Hippocampal formation (tissue), 2 donors: Measurements from ENCODE around the gene ADSL.

Source experiments
- DNase-seq, 2 donors: peaks; one replicate each; lab custom pipeline; 2025; lab: John Stamatoyannopoulos, UW

The ADSL gene

DNA sequence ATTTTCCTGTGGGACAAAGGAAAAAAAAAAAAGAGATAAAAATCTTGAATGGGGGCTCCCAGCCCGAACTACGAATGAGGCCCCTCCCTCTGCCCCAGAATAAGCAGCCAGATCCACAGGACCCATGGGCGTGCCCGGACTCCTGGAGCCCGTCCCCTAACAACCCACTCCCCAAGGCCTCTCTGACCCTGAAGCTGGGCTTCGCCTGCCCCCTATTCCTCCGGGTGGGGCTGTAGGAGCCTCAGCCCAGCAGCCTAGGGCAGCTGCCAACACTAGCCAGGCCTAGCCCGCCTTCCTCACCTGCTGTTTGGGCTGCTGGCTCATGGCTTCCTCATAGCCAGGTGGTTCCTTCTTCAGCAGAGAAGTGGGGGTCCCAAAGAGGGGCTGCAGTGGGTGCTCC lies 70.7 kb downstream of the ADSL start:
- DNase-seq = no peak

DNA sequence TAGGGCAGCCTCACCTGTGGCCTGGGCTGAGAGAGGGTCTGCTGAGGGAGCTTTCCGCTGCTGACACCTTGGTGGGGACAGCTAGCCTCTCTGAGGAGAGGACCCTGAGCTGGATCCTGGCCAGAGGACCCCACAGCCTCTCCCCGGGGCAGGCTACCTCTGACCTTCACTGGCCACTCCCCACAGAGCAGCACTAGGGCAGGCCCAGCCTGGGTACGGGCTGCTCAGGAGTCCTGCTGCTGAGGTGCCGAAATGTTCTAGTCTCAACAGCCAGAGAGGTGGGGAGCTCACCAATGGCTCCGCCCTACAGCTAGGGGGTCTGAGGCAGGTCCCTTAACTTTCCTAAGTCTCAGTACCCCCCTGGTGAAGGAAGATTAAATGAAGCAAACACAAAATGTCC lies 71.6 kb downstream of the ADSL start:
- no peak for DNase-seq

DNA sequence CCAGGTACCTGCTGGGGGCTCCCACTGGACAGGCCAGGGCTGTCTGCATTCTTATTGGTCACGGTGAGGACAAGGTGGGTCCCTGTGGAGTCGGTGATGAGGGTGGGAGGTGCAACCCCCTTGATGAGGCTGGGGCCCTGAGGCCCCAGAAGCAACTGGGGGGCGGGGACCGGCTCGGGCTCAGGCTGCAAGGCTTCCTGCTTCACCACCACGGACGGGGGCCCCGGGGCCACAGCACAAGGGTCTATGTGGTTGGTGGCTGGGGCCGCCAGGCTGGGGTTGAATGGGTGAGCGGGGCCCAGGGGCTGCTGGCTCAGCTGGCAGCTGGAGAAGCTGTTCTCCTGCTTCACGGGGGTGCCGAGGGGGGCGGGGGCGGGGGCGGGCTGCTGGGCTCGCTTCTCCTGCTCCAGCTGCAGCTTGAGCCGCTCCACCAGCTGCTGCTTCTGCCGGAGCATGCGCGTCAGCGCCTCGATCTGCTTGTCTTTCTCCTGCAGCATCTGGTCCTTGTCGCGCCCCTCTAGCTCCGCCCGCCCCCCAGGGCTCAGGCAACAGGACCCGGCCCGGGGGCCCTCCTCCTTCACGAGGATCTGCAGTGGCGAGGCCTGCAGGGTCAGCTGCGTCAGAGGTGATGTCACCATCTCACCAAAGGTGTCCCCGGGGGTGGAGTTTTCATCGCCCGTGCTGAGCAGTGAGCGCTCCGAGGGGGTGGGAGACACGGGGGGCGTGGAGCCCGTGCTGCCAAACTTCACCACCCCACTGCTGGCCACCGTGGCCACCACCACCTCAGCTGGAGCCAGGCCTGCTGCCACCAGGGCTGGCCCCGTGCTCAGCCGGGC lies 72.3 kb downstream of the ADSL start:
- DNase-seq = peak in 1 of 2 donors; percentile 23

DNA sequence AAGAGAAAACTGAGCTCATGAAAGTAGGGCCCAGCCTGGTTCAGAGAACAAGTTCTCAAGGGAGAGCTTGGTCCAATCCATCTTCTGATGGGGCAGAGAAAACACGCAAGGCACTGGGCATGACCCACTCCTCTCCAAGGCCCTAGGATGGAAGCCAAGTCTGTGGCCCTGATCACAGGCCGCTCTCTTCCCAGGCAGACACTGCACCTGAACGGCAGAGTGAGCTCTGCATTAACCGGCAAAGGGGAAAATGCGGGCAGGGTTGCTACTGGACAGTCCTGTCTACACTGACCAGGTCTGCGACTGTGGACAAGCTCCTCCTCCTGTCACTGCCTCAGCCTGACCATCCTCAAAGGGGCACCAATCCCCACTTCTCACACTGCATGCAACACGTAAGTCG lies 73.4 kb downstream of the ADSL start:
- no peak for DNase-seq

DNA sequence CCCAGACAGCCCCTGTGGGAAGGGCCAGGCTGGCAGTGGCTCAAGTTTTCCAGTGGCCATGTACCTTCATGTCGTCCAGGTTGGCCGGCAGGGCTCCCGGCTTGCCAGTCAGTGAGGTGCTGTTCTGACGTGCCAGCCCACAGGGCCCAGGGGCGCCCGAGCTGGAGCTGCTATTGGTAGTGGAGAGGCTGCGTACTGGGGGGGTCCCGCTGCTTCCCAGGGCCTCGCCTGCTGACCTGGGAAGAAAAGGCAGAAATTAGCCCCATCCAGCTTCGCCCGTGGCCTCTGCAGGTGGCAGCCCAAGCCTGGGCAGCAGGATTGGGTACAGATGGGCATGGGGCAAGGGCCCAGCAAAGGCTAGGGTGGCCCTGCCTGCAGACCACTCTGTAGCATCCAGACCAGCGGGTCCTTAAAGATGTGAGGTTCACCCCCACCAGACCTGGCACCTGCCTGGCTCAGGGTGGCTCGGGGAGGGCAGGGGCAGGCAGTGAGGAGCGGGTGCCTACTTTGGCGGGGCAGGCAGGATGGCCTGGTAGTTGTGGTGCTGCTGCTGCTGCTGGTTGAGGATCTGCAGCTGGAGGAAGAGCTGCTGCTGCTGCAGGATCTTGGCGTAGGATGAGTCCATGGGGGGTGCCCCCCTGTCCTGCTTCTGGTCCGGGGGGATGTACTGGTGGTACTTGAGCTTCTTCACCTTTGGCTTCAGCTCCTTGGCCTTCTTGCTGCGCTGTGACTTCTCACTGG lies 74.2 kb downstream of the ADSL start:
- no peak for DNase-seq

DNA sequence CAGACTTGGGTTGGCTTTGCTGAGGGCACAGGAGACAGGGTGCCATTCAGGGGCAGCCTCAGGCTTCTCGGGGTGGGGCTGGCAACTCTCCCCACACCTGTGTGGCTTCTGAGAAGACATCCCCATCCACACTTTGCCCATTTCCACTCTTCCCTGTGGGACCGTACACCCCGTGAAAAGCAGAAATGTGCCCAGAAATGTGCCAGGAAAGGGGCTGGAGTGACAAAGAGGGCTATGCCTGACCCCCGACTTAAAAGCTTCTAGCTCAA lies 74.7 kb downstream of the ADSL start:
- DNase-seq = no peak

DNA sequence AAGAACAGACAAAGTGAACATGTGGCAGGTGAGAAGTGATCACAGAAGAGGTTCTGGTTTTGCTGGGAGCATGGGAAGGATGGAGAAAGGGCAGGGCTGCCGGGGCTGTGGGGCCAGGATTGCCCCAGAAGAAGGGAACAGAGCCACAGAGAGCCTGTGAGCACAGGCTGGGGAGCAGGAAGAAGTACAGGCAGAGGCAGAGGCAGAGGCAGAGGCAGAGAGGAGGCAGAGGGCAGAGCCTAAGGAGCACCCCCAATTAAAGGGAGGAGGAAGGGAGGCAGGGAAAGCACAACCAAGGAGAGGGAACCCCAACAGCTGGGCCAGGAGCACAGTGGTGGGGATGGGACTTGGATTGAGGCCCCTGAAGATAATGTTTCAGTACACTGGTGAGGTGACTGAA lies 75.6 kb downstream of the ADSL start:
- no peak for DNase-seq

DNA sequence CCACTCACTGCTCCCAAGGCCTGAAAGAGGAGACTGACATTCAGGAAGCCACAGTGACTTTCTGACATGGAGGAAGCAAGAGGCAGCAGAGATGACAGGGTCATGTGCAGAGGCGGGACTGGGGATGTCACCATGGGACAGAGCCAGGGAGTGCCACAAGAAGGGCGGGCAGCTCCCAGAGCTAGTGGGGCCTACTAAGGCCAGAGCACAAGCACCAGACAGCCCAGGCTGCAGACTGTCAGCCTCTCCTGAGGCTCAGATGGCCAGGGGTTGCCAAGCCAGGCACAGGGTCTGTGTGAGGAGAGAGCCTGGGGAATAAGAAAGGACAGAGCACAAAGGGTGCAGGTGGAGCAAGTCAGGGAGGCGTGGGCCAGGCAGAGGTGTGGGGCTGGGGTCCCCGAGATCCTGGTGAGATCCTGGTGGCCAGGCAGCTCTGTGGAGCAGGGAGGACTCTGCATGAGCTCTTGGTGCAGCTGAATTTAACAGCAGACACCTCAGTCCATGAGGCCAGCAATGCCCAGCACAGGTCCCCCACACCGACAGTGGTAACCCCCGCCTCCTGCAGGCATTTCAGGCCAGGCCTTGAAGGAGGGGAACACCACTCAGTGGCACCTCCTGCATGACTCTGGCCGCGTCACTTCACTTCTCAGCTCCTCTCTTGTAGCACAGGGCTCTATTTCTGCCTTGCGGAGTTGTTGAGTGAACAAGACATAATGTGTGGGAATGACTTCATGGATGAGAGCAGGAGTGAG lies 76.4 kb downstream of the ADSL start:
- no peak for DNase-seq

DNA sequence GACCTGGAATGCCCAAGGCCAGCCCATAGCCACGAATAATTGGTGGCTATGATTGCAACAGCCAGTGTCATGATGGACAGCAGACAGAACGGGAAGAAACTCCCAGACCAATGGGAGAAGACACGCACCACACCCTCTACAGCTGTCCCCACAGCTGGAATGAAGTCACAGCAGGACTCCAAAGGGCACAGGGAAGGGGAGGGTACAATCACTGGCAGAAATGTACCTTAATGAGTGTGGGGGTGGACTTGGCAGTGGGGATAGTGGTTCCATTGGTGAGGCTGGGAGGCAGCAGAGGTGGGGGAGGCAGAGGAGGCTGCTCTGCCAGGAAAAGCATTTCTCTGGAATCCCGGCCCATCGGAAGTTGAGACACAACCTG lies 77.0 kb downstream of the ADSL start:
- DNase-seq = no peak

DNA sequence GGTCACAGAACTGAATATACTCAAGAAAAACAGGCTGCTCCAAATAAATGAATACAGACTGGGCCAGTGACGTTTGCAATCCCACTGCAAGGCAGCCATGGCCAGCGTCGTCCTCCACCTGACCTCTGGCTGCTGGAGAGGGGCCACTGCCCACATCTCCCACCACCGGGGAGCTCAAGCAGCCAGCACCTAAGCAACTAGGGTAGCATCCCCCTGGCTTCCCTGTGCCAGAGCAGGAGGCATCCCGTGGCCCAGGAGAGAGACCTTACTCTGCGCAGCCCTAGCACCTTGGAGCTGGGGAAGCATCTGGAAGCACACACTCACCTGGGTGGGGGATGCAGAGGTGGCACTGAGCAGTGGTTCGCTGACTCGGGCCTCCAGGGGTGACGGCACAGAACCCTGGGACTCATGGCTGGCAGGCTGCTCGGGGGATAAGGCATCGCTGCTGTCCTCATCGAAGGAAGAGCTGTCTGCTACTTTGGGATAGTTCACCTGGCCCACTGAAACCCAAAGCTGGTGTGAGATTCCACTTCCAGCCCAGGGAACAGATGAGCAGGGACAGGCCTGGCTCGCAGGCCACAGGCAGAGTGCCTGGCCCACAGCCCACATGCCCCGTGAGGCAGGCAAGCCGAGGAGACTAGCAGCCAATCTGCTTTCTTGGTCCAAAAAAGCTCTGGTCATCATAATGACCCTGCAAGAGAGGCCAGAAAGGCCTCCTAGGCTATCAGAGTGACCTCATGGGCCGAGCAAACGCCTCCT lies 77.8 kb downstream of the ADSL start:
- DNase-seq = no peak

DNA sequence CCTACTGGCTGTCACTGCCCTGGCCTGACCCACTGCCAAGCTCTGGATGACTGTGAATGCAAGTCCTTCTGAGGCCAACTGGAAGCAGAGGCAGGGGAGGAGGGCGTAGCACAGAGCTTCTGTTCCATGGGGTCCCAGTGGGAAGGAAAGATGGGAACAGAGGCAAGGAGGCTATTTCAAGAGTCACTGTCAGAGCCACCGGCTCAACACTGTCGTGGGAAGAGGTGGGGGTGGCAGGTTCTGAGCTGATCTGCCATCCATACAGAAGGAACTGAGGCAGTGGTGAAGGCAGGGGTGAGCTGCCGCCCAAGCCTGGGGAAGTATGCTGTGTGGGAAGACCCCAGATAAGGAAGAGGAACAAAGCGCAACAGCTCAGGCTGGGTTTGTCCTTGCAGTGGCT lies 78.8 kb downstream of the ADSL start:
- DNase-seq = no peak

DNA sequence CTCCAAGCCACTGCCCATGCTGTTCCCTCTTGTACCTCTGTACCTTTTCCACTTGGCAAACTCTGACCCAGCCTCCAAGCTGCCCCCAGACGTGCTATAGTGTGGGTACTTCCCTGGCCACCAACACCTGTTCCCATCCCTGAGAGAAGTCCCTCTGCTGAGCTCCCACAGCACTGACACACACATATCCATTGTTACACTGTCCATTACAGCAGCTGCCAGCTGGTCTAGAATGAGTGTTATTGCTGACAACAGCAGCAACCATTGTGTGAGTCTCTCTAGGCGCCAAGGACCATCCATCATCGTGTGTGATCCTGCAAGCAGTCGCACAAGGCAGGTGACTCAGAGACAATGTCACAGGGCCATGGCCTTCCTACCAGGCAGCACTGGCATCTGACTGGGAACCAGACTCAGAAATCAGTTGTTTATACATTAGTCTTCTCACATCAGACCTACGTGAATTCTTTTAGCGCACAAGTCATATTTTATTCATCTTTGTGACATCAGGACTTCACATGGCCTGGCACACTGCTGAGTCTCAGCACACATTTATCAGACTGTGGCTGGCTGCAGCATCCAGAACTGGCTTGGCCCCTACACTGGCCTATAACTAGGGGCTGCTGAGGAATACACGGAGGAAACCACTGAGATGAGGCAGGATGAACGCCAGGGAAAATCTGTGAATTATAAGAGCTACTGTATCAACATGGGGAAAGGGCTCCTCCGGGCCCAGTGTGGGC lies 80.5 kb downstream of the ADSL start:
- peak; percentile 75 to 88 for DNase-seq

DNA sequence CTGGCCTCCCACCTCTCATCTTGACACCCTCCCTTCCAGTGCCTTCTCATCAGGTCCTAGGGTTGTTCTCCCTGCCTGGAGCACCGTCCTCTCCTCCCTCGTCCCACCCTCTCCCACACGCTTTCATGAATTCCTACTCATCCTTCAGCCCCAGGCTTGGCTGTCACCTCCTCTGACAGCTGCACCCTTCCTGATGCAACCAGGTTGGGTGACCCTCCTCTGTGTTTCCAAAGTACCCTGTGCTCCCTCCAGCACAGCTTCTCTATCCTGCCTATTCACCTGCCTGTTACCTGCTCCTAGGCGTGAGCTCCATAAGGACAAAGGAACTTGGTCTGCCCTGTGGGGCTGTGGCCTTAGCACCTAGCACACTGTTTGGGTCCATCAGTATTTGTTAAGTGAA lies 82.5 kb downstream of the ADSL start:
- DNase-seq = no peak

DNA sequence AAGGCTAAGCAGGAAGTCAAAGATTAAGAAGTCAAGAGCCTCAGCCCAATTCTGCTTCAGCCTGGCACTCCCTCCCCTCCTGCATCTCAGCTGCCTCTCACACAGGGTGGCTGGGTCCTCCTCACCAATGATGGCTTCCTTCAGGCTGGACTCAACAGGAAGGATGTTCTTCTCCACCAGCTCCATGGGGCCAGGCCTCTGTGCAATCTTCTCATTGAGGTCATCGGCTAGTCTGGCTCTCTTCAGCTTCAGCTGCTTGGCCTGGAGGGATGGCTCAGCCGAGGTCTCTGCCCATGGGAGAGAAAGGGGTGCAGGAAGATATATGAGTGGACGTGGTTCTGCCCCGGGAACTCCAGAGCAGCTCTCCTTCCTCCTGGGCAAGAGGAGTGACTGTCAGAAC lies 83.2 kb downstream of the ADSL start:
- DNase-seq = no peak

DNA sequence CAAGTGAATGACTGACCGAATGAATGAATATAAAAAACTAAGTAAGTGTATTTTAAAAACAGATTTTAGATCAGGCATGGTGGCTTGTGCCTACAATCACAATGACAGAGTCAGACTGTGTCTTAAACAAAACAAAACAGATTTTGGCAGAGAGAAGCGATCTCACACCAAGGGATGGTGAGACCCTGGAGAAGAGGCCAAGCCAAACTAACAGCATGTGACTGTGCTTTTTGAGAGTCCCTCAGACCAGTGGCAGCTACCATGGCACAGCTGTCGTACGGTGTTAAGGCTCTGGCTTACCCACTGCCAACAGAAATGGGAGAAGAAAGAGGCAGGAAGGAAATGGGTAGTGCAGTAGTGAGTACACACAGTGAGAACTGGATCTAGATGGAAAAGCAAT lies 84.7 kb downstream of the ADSL start:
- no peak for DNase-seq

DNA sequence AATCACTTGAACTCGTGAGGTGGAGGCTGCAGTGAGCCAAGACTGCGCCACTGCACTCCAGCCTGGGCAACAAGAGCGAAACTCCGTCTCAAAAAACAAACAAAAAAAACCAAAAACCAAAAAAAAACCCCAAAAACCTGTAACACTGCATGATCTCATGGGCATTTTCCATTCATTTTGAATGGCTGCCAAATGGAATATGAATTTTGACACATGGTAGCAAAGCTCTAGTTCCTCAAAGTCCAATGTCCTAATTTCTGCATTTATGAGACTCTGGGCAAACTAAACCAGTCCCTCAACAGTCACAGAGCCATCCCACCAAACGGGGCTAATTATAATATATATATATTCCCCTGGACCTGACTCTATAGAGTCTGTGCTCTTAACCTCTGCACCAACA lies 85.9 kb downstream of the ADSL start:
- DNase-seq = no peak

DNA sequence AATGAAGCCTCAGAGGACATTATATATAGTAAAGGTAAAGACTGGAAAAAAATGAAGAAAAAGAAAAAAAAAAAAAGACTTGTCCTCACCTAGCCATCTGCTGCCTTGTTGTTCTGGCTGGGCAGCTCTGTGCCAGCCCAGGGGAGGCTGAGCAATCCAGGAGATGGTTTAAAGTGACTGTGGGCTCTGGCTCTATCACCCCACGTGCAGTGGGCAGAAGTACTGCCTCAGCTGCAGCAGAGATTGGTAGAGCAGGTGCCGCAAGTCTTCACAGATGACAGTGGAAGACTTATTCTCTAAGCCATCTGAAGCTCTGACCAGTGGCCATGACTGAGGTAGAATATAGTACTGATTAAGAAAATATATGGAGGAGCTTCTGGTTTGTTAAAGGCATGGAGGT lies 86.3 kb downstream of the ADSL start:
- no peak for DNase-seq

DNA sequence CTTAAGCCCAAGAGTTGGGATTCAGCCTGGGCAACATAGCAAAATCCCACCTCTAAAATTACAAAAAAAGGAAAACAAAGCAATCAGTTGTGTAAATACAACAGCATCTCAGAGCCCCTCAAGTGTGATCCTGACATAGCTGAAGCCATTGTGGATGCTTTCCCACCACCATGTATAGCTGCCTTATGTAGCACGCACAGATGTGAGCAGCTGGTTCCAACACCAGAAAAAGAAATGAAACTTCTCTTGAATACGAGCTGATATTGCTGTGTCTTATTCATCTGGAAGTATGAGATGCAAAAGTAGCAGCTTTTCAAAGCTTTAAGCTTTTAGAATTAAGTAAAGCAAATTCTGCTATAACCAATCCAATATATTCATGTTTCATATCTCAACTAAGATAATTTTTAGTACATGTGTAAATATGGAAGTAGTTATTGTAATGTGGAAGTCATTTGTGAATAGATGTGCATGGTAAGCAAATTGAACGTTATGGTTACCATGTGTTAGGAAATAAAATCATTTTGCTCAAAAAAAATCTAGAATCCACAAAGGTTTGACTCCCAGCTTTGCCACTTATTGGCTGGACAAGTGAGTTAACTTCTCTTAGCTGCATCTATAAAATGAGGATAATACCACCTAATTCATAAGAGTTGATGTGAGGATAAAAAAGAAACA lies 87.3 kb downstream of the ADSL start:
- DNase-seq = no peak

DNA sequence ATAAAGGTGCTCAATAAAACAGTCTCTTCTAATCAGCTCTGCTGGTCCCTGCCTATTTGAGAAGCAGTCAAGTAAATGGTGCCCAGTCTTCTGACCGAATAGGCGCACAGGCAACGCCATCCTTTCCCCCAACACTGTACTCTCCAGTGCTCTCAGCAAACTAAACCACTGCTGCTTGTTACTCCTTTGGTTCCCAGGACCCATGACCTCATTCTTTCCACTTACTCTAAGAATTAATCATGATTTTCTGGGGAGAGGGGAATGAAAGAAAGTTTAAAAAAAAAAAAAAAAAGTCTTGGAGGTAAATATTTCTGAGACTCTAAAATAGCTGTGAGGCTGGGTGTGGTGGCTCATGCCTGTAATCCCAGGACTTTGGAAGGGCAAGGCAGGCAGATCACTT lies 87.8 kb downstream of the ADSL start:
- DNase-seq = no peak

DNA sequence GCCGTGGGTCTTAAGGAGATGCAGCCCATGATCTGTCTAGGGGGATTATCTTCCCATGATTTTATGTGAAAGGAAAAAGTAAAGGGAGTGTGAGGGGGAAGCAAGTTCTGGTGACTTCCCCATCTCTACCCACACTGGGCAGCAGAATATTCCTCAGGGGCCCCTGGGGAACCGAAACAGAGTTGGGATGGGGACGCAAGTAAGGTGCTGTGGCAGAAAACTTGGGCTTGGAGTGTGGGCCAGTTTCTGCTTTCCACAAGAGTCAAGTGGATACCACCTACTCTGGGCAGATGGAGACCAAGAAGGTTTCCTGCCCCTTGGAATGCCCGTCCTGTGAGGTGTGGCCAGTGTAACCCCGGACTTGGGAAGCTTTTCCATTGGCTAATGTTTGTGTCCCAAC lies 88.4 kb downstream of the ADSL start:
- no peak for DNase-seq
